ENCODE measurements around the gene MYO10.

Gene MYO10

GRCh38 chr5:16858151-16858550 is 77.9 kb downstream of the MYO10 start:
- Histone ChIP-seq H3K4me1 (ENCODE audit: control insufficient read depth, insufficient read depth, low read length) (peaks cover 51% of the 10 kb centered on the region), H3K36me3 (ENCODE audit: control insufficient read depth, insufficient read depth, low read length) (no peaks in the 10 kb centered on the region), H3K4me3 (ENCODE audit: low read depth, low read length) (no peak overlapping the region), H3K9ac (ENCODE audit: low read length) (no peak overlapping the region), H3K9me3 (ENCODE audit: control insufficient read depth, insufficient read depth, low read depth, low read length) (peaks cover 5% of the 10 kb centered on the region), H3K27me3 (ENCODE audit: control insufficient read depth, insufficient read depth, low read length) (no peaks in the 10 kb centered on the region), H3K27ac (ENCODE audit: low read depth, low read length) (no peak overlapping the region)

- H3K36me3 ChIP-seq (ENCODE audit: control insufficient read depth, insufficient read depth, low read length): no peaks in the 10 kb centered on the region
- no peak overlapping the region for H3K9ac ChIP-seq (ENCODE audit: low read length)
- H3K27me3 ChIP-seq (ENCODE audit: control insufficient read depth, insufficient read depth, low read length): no peaks in the 10 kb centered on the region
- peaks cover 49% of the 10 kb centered on the region for H3K4me1 ChIP-seq (ENCODE audit: control insufficient read depth, insufficient read depth, low read length)
- peaks cover 5% of the 10 kb centered on the region for H3K9me3 ChIP-seq (ENCODE audit: control insufficient read depth, insufficient read depth, low read depth, low read length)
- no peak overlapping the region for H3K4me3 ChIP-seq (ENCODE audit: low read depth, low read length)
- H3K27ac ChIP-seq (ENCODE audit: low read depth, low read length): no peak overlapping the region
These were observed 78.5 kb downstream of the MYO10 start for GRCh38 chr5:16857635-16858034.

- Histone ChIP-seq H3K9me3 (ENCODE audit: control insufficient read depth, insufficient read depth, low read depth, low read length) (peaks cover 5% of the 10 kb centered on the region), H3K4me3 (ENCODE audit: low read depth, low read length) (no peak overlapping the region), H3K36me3 (ENCODE audit: control insufficient read depth, insufficient read depth, low read length) (no peaks in the 10 kb centered on the region), H3K4me1 (ENCODE audit: control insufficient read depth, insufficient read depth, low read length) (peaks cover 50% of the 10 kb centered on the region), H3K27me3 (ENCODE audit: control insufficient read depth, insufficient read depth, low read length) (no peaks in the 10 kb centered on the region), H3K9ac (ENCODE audit: low read length) (no peak overlapping the region), H3K27ac (ENCODE audit: low read depth, low read length) (no peak overlapping the region)
These were observed 79.6 kb downstream of the MYO10 start for GRCh38 chr5:16856531-16856930.

- Histone ChIP-seq H3K27ac (ENCODE audit: low read depth, low read length) (no peak overlapping the region), H3K9me3 (ENCODE audit: control insufficient read depth, insufficient read depth, low read depth, low read length) (peaks cover 5% of the 10 kb centered on the region), H3K4me3 (ENCODE audit: low read depth, low read length) (no peak overlapping the region), H3K36me3 (ENCODE audit: control insufficient read depth, insufficient read depth, low read length) (no peaks in the 10 kb centered on the region), H3K4me1 (ENCODE audit: control insufficient read depth, insufficient read depth, low read length) (peaks cover 50% of the 10 kb centered on the region), H3K27me3 (ENCODE audit: control insufficient read depth, insufficient read depth, low read length) (no peaks in the 10 kb centered on the region), H3K9ac (ENCODE audit: low read length) (no peak overlapping the region)
These were observed 80.2 kb downstream of the MYO10 start for GRCh38 chr5:16855898-16856297.

GRCh38 chr5:16855485-16855884 is 80.6 kb downstream of the MYO10 start:
- Histone ChIP-seq H3K9me3 (ENCODE audit: control insufficient read depth, insufficient read depth, low read depth, low read length) (peaks cover 5% of the 10 kb centered on the region), H3K27me3 (ENCODE audit: control insufficient read depth, insufficient read depth, low read length) (no peaks in the 10 kb centered on the region), H3K27ac (ENCODE audit: low read depth, low read length) (no peak overlapping the region), H3K9ac (ENCODE audit: low read length) (no peak overlapping the region), H3K36me3 (ENCODE audit: control insufficient read depth, insufficient read depth, low read length) (no peaks in the 10 kb centered on the region), H3K4me1 (ENCODE audit: control insufficient read depth, insufficient read depth, low read length) (peaks cover 46% of the 10 kb centered on the region), H3K4me3 (ENCODE audit: low read depth, low read length) (no peak overlapping the region)

DNA sequence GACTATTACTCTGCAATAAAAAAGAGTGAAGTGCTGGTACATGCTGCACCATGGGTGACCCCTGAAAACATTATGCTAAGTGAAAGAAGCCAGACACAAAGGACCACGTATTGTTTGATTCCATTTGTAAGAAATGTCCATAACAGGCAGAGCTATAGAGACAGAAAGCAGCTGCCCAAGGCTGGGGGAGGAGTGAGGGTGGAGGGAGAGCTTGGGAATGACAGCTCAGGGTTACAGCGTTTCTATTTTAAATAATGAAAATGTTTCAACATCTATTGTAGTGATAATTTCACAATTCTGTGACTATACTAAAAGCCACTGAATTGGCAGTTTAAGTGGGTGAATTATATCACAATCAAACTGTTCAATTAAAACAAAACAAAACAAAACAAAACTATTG is 81.7 kb downstream of the MYO10 start:
- Histone ChIP-seq H3K36me3 (ENCODE audit: control insufficient read depth, insufficient read depth, low read length) (no peaks in the 10 kb centered on the region), H3K4me3 (ENCODE audit: low read depth, low read length) (no peak overlapping the region), H3K27me3 (ENCODE audit: control insufficient read depth, insufficient read depth, low read length) (no peaks in the 10 kb centered on the region), H3K27ac (ENCODE audit: low read depth, low read length) (no peak overlapping the region), H3K9me3 (ENCODE audit: control insufficient read depth, insufficient read depth, low read depth, low read length) (peaks cover 5% of the 10 kb centered on the region), H3K9ac (ENCODE audit: low read length) (no peak overlapping the region), H3K4me1 (ENCODE audit: control insufficient read depth, insufficient read depth, low read length) (peaks cover 40% of the 10 kb centered on the region)

- no peaks in the 10 kb centered on the region for H3K36me3 ChIP-seq (ENCODE audit: control insufficient read depth, insufficient read depth, low read length)
- no peak overlapping the region for H3K9ac ChIP-seq (ENCODE audit: low read length)
- no peaks in the 10 kb centered on the region for H3K9me3 ChIP-seq (ENCODE audit: control insufficient read depth, insufficient read depth, low read depth, low read length)
- peaks cover 40% of the 10 kb centered on the region for H3K4me1 ChIP-seq (ENCODE audit: control insufficient read depth, insufficient read depth, low read length)
- no peak overlapping the region for H3K4me3 ChIP-seq (ENCODE audit: low read depth, low read length)
- no peak overlapping the region for H3K27ac ChIP-seq (ENCODE audit: low read depth, low read length)
- no peaks in the 10 kb centered on the region for H3K27me3 ChIP-seq (ENCODE audit: control insufficient read depth, insufficient read depth, low read length)
These were observed 82.6 kb downstream of the MYO10 start for GRCh38 chr5:16853518-16853917.

- Histone ChIP-seq H3K4me1 (ENCODE audit: control insufficient read depth, insufficient read depth, low read length) (peaks cover 33% of the 10 kb centered on the region), H3K27ac (ENCODE audit: low read depth, low read length) (no peak overlapping the region; the same call in 1 of the 2 replicates), H3K4me3 (ENCODE audit: low read depth, low read length) (no peak overlapping the region)
These were observed 83.7 kb downstream of the MYO10 start for GRCh38 chr5:16852251-16853005.

DNA sequence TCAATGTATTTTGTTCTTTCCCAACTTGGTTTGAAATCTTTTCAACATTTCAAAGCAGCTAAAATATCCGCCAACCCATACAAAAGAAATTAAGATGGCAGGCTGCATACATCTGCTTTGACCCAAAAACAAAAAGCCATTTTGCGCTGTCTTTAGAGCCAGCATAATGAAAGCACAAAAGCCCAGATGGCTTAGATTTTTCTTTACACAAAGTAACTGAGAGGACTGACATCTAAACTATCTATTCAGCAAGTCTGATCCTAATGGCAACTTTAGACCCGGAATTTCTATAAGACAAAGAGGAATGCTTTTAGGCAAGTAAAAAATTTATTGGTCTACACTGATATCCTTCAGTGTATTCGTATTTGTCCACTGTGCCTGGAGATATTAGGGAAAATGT is 86.3 kb downstream of the MYO10 start:
- Histone ChIP-seq H3K9ac (ENCODE audit: low read length) (no peak overlapping the region), H3K4me1 (ENCODE audit: control insufficient read depth, insufficient read depth, low read length) (peaks cover 14% of the 10 kb centered on the region; the same call in 1 of the 2 replicates), H3K9me3 (ENCODE audit: control insufficient read depth, insufficient read depth, low read depth, low read length) (no peaks in the 10 kb centered on the region), H3K27me3 (ENCODE audit: control insufficient read depth, insufficient read depth, low read length) (no peaks in the 10 kb centered on the region), H3K36me3 (ENCODE audit: control insufficient read depth, insufficient read depth, low read length) (no peaks in the 10 kb centered on the region), H3K27ac (ENCODE audit: low read depth, low read length) (no peak overlapping the region), H3K4me3 (ENCODE audit: low read depth, low read length) (no peak overlapping the region)

More at GRCh38 chr5:16852251-16853005, 83.7 kb downstream of the MYO10 start:
- Histone ChIP-seq H3K36me3 (ENCODE audit: control insufficient read depth, insufficient read depth, low read length) (no peaks in the 10 kb centered on the region), H3K9ac (ENCODE audit: low read length) (no peak overlapping the region), H3K27me3 (ENCODE audit: control insufficient read depth, insufficient read depth, low read length) (no peaks in the 10 kb centered on the region), H3K9me3 (ENCODE audit: control insufficient read depth, insufficient read depth, low read depth, low read length) (no peaks in the 10 kb centered on the region)

DNA sequence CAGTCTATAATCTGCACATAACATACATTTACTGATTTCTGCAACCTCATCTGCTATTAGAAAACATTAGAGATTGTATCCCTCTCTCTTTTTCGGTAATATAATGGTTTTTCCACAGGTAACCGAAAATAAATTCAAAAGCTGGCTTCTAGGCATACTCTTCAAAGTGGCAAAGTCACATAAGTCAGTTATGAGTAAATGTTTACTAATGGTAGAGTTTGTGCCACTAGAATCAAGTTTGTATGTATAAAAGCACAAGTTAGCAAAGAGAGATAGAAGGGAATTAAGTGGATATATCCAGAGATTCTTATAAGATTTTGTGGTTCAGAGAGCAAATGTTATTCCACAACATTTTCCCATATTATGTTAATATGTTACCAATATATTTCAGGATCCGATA is 86.9 kb downstream of the MYO10 start:
- H3K9ac ChIP-seq (ENCODE audit: low read length): no peak overlapping the region
- no peak overlapping the region for H3K27ac ChIP-seq (ENCODE audit: low read depth, low read length)
- no peak overlapping the region for H3K4me3 ChIP-seq (ENCODE audit: low read depth, low read length)
- H3K27me3 ChIP-seq (ENCODE audit: control insufficient read depth, insufficient read depth, low read length): no peaks in the 10 kb centered on the region
- no peaks in the 10 kb centered on the region for H3K36me3 ChIP-seq (ENCODE audit: control insufficient read depth, insufficient read depth, low read length)
- no peaks in the 10 kb centered on the region for H3K9me3 ChIP-seq (ENCODE audit: control insufficient read depth, insufficient read depth, low read depth, low read length)
- H3K4me1 ChIP-seq (ENCODE audit: control insufficient read depth, insufficient read depth, low read length): peaks cover 14% of the 10 kb centered on the region; the same call in 1 of the 2 replicates

DNA sequence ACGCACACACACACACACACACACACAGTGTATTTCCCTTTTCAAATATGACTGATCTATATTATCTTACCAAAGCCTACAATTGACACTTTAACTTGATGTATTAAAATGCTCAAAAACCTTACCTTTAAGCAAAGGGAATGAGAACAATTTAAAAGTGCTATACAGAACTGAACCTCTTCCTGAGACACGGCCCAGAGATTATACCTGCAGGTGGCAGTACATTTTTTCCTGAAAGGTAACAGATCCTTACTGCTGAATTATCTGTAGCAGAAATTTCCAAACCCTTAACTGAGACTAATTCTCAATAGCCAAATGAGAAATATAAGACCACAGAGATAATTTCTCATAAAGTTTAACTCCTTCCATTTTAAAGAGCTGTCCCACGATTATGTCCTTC is 91.1 kb downstream of the MYO10 start:
- Histone ChIP-seq H3K4me1 (ENCODE audit: control insufficient read depth, insufficient read depth, low read length) (no peaks in the 10 kb centered on the region), H3K9ac (ENCODE audit: low read length) (no peak overlapping the region), H3K36me3 (ENCODE audit: control insufficient read depth, insufficient read depth, low read length) (no peaks in the 10 kb centered on the region), H3K9me3 (ENCODE audit: control insufficient read depth, insufficient read depth, low read depth, low read length) (no peaks in the 10 kb centered on the region), H3K4me3 (ENCODE audit: low read depth, low read length) (no peak overlapping the region), H3K27ac (ENCODE audit: low read depth, low read length) (no peak overlapping the region), H3K27me3 (ENCODE audit: control insufficient read depth, insufficient read depth, low read length) (no peaks in the 10 kb centered on the region)

Data from HUES6 (cell line).